ENCODE data around the gene NYNRIN. TPM values are rescaled to one million over a fixed set of nuclear protein-coding genes. Genes with fewer than 3 reads are reported as not detected.

NYNRIN gene
- total RNA-seq, 1 donor from 2014 or later = 19.3 TPM

GRCh38 chr14:24388474-24389179, 10.2 kb upstream of the NYNRIN start:
- Histone ChIP-seq H3K27me3 (ENCODE audit: control insufficient read depth in 3 of 3, insufficient read depth in 3 of 3, low read length in 3 of 3) (peaks cover 10 to 17% (median 11%) of the 10 kb centered on the region in 3 donors), H3K27ac (ENCODE audit: low read depth, low read length) (no peak overlapping the region), H3K4me3 (ENCODE audit: low read length in 3 of 3) (no peak overlapping the region), H3K36me3 (ENCODE audit: control insufficient read depth in 3 of 3, insufficient read depth in 3 of 3, low read length in 3 of 3) (no peaks in the 10 kb centered on the region), H3K9me3 (ENCODE audit: control insufficient read depth in 3 of 3, low read length in 3 of 3) (no peaks in the 10 kb centered on the region), H3K9ac (ENCODE audit: low read depth in 1 of 3, low read length in 3 of 3) (no peak overlapping the region), H3K4me1 (ENCODE audit: control insufficient read depth in 3 of 3, insufficient read depth in 3 of 3, low read length in 3 of 3) (no peaks in the 10 kb centered on the region)

- Histone ChIP-seq H3K4me3 (ENCODE audit: low read length in 3 of 3) (no peak overlapping the region), H3K27ac (ENCODE audit: low read depth, low read length) (no peak overlapping the region), H3K9me3 (ENCODE audit: control insufficient read depth in 3 of 3, low read length in 3 of 3) (no peaks in the 10 kb centered on the region), H3K27me3 (ENCODE audit: control insufficient read depth in 3 of 3, insufficient read depth in 3 of 3, low read length in 3 of 3) (peaks cover 6 to 20% (median 11%) of the 10 kb centered on the region in 3 donors), H3K9ac (ENCODE audit: low read depth in 1 of 3, low read length in 3 of 3) (no peak overlapping the region), H3K36me3 (ENCODE audit: control insufficient read depth in 3 of 3, insufficient read depth in 3 of 3, low read length in 3 of 3) (no peaks in the 10 kb centered on the region), H3K4me1 (ENCODE audit: control insufficient read depth in 3 of 3, insufficient read depth in 3 of 3, low read length in 3 of 3) (no peaks in the 10 kb centered on the region)
Measured at GRCh38 chr14:24389226-24389848, 9.5 kb upstream of the NYNRIN start.

GRCh38 chr14:24390701-24391468, 7.9 kb upstream of the NYNRIN start:
- Histone ChIP-seq H3K27ac (ENCODE audit: low read depth, low read length) (no peak overlapping the region), H3K27me3 (ENCODE audit: control insufficient read depth in 3 of 3, insufficient read depth in 3 of 3, low read length in 3 of 3) (peaks cover 6 to 20% (median 11%) of the 10 kb centered on the region in 3 donors), H3K4me3 (ENCODE audit: low read length in 3 of 3) (no peak overlapping the region), H3K4me1 (ENCODE audit: control insufficient read depth in 3 of 3, insufficient read depth in 3 of 3, low read length in 3 of 3) (no peaks in the 10 kb centered on the region), H3K36me3 (ENCODE audit: control insufficient read depth in 3 of 3, insufficient read depth in 3 of 3, low read length in 3 of 3) (no peaks in the 10 kb centered on the region), H3K9me3 (ENCODE audit: control insufficient read depth in 3 of 3, low read length in 3 of 3) (no peaks in the 10 kb centered on the region), H3K9ac (ENCODE audit: low read depth in 1 of 3, low read length in 3 of 3) (no peak overlapping the region)

GRCh38 chr14:24392325-24393091, 6.3 kb upstream of the NYNRIN start:
- Histone ChIP-seq H3K36me3 (ENCODE audit: control insufficient read depth in 3 of 3, insufficient read depth in 3 of 3, low read length in 3 of 3) (no peaks in the 10 kb centered on the region), H3K9ac (ENCODE audit: low read depth in 1 of 3, low read length in 3 of 3) (no peak overlapping the region), H3K9me3 (ENCODE audit: control insufficient read depth in 3 of 3, low read length in 3 of 3) (no peaks in the 10 kb centered on the region), H3K27ac (ENCODE audit: low read depth, low read length) (no peak overlapping the region), H3K4me3 (ENCODE audit: low read length in 3 of 3) (no peak overlapping the region), H3K4me1 (ENCODE audit: control insufficient read depth in 3 of 3, insufficient read depth in 3 of 3, low read length in 3 of 3) (peaks cover 0 to under 1% (median 0%) of the 10 kb centered on the region in 3 donors), H3K27me3 (ENCODE audit: control insufficient read depth in 3 of 3, insufficient read depth in 3 of 3, low read length in 3 of 3) (peaks cover 6 to 20% (median 11%) of the 10 kb centered on the region in 3 donors)

GRCh38 chr14:24394275-24394674, 4.5 kb upstream of the NYNRIN start:
- Histone ChIP-seq H3K27ac (ENCODE audit: low read depth, low read length) (no peak overlapping the region), H3K4me3 (ENCODE audit: low read length in 3 of 3) (no peak overlapping the region), H3K36me3 (ENCODE audit: control insufficient read depth in 3 of 3, insufficient read depth in 3 of 3, low read length in 3 of 3) (no peaks in the 10 kb centered on the region), H3K9me3 (ENCODE audit: control insufficient read depth in 3 of 3, low read length in 3 of 3) (no peaks in the 10 kb centered on the region), H3K27me3 (ENCODE audit: control insufficient read depth in 3 of 3, insufficient read depth in 3 of 3, low read length in 3 of 3) (peaks cover 3 to 12% (median 11%) of the 10 kb centered on the region in 3 donors), H3K4me1 (ENCODE audit: control insufficient read depth in 3 of 3, insufficient read depth in 3 of 3, low read length in 3 of 3) (peaks cover 2 to 11% (median 3%) of the 10 kb centered on the region in 3 donors), H3K9ac (ENCODE audit: low read depth in 1 of 3, low read length in 3 of 3) (no peak overlapping the region)

- no peak overlapping the region for H3K27ac ChIP-seq (ENCODE audit: low read depth, low read length)
- no peaks in the 10 kb centered on the region for H3K9me3 ChIP-seq (ENCODE audit: control insufficient read depth in 3 of 3, low read length in 3 of 3)
- peaks cover 3 to 16% (median 11%) of the 10 kb centered on the region in 3 donors for H3K27me3 ChIP-seq (ENCODE audit: control insufficient read depth in 3 of 3, insufficient read depth in 3 of 3, low read length in 3 of 3)
- no peak overlapping the region for H3K4me3 ChIP-seq (ENCODE audit: low read length in 3 of 3)
- no peaks in the 10 kb centered on the region for H3K36me3 ChIP-seq (ENCODE audit: control insufficient read depth in 3 of 3, insufficient read depth in 3 of 3, low read length in 3 of 3)
- no peak overlapping the region for H3K9ac ChIP-seq (ENCODE audit: low read depth in 1 of 3, low read length in 3 of 3)
- H3K4me1 ChIP-seq (ENCODE audit: control insufficient read depth in 3 of 3, insufficient read depth in 3 of 3, low read length in 3 of 3) = peaks cover 5 to 22% (median 14%) of the 10 kb centered on the region in 3 donors
Measured at GRCh38 chr14:24395609-24396582, 2.9 kb upstream of the NYNRIN start.

GRCh38 chr14:24397639-24398292, 1.0 kb upstream of the NYNRIN start:
- H3K36me3 ChIP-seq (ENCODE audit: control insufficient read depth in 3 of 3, insufficient read depth in 3 of 3, low read length in 3 of 3) = no peaks in the 10 kb centered on the region
- peaks cover 0 to 10% (median under 1%) of the 10 kb centered on the region in 3 donors for H3K27me3 ChIP-seq (ENCODE audit: control insufficient read depth in 3 of 3, insufficient read depth in 3 of 3, low read length in 3 of 3)
- peak overlapping the region; percentile 56 for H3K27ac ChIP-seq (ENCODE audit: low read depth, low read length)
- no peaks in the 10 kb centered on the region for H3K9me3 ChIP-seq (ENCODE audit: control insufficient read depth in 3 of 3, low read length in 3 of 3)
- peaks cover 8 to 24% (median 18%) of the 10 kb centered on the region in 3 donors for H3K4me1 ChIP-seq (ENCODE audit: control insufficient read depth in 3 of 3, insufficient read depth in 3 of 3, low read length in 3 of 3)
- no peak overlapping the region for H3K4me3 ChIP-seq (ENCODE audit: low read length in 3 of 3)
- peak overlapping the region in 1 of 3 donors; percentile 40 for H3K9ac ChIP-seq (ENCODE audit: low read depth in 1 of 3, low read length in 3 of 3)

- Histone ChIP-seq H3K4me1 (ENCODE audit: control insufficient read depth in 3 of 3, insufficient read depth in 3 of 3, low read length in 3 of 3) (peaks cover 8 to 24% (median 23%) of the 10 kb centered on the region in 3 donors), H3K27me3 (ENCODE audit: control insufficient read depth in 3 of 3, insufficient read depth in 3 of 3, low read length in 3 of 3) (peaks cover 0 to 10% (median 0%) of the 10 kb centered on the region in 3 donors), H3K9me3 (ENCODE audit: control insufficient read depth in 3 of 3, low read length in 3 of 3) (no peaks in the 10 kb centered on the region), H3K4me3 (ENCODE audit: low read length in 3 of 3) (no peak overlapping the region), H3K9ac (ENCODE audit: low read depth in 1 of 3, low read length in 3 of 3) (peak overlapping the region in 1 of 3 donors; percentile 40), H3K36me3 (ENCODE audit: control insufficient read depth in 3 of 3, insufficient read depth in 3 of 3, low read length in 3 of 3) (no peaks in the 10 kb centered on the region), H3K27ac (ENCODE audit: low read depth, low read length) (peak overlapping the region; percentile 56)
Measured at GRCh38 chr14:24398293-24398652, 530 bp upstream of the NYNRIN start.

All from skeletal muscle tissue (tissue), 4 donors.